Astrocyte (in vitro differentiated cells and primary cell): ENCODE data around the gene ULK2. TPM values are rescaled to one million over a fixed set of nuclear protein-coding genes. Genes with fewer than 3 reads are reported as not detected.

ENCODE experiments used
- total RNA-seq: library from RNA; stranded (reverse); gene quantifications from 2 replicates; pipeline ENCODE4 v1.2.1, GENCODE V29; 2021

Gene ULK2
- total RNA-seq, 1 donor from 2014 or later = 10.8 TPM

Other genes starting within 250 kb of the ULK2 start
- gene ALDH3A2, start 219.2 kb downstream of the ULK2 start, total RNA-seq = 11.1 and 13.8 TPM in 2 replicates
- not detected in 2 replicates for gene SLC47A2, start 151.4 kb downstream of the ULK2 start, total RNA-seq
- gene ALDH3A1, start 119.6 kb downstream of the ULK2 start, total RNA-seq = not detected in 2 replicates
- gene AKAP10, start 109.9 kb upstream of the ULK2 start, total RNA-seq = 27.8 and 28.9 TPM in 2 replicates
- gene SPECC1, start 141.4 kb upstream of the ULK2 start, total RNA-seq = 83.0 and 83.5 TPM in 2 replicates